Measurements from ENCODE around the gene SLX4IP.

- TF ChIP-seq POLR2A (IDR thresholded peaks at IDR 0.05; ENCODE audit: borderline replicate concordance, extremely low read depth, insufficient read depth, insufficient read length) (no peak), CTCF (IDR thresholded peaks at IDR 0.05 in 2 of 3, conservative IDR thresholded peaks at IDR 0.05 in 1 of 3; ENCODE audit: borderline replicate concordance in 1 of 3, insufficient read depth in 1 of 3, low read depth in 2 of 3, low read length in 2 of 3) (no peak), ZFX (IDR thresholded peaks at IDR 0.05) (no peak), ATF3 (IDR thresholded peaks at IDR 0.05) (no peak)
Measured at GRCh38 chr20:10565191-10565921, 130.3 kb downstream of the SLX4IP start.

Measured in HCT116 (cell line).